GM06990 (cell line): ENCODE measurements around the gene MGST2.

ENCODE experiments used
- DNase-seq: peaks from one replicate; pipeline ENCODE4 v3.0.0-alpha.2; 2011; ENCODE audit not compliant: insufficient read length; ENCODE audit errors: extremely low read depth
- H3K27me3 ChIP-seq: replicated peaks from 2 replicates; pipeline ENCODE4 v1.6.0; 2011; ENCODE audit warnings: low read length; ENCODE audit not compliant: control insufficient read depth, insufficient read depth
- H3K36me3 ChIP-seq: 2 replicates; pipeline ENCODE4 v1.5.1; 2011; ENCODE audit warnings: low read length; ENCODE audit not compliant: control insufficient read depth, insufficient read depth
- H3K4me3 ChIP-seq: replicated peaks from 2 replicates; pipeline ENCODE4 v1.5.1; 2011; ENCODE audit warnings: low read depth, mild to moderate bottlenecking, control low read depth, low read length
- TF ChIP-seq, protein P1 (sequence below): IDR thresholded peaks from 2 replicates; pipeline ENCODE4 v1.5.1; 2011; ENCODE audit warnings: low read length, control low read depth, mild to moderate bottlenecking, inconsistent platforms; ENCODE audit not compliant: insufficient read depth, poor library complexity, severe bottlenecking

Gene MGST2

DNA sequence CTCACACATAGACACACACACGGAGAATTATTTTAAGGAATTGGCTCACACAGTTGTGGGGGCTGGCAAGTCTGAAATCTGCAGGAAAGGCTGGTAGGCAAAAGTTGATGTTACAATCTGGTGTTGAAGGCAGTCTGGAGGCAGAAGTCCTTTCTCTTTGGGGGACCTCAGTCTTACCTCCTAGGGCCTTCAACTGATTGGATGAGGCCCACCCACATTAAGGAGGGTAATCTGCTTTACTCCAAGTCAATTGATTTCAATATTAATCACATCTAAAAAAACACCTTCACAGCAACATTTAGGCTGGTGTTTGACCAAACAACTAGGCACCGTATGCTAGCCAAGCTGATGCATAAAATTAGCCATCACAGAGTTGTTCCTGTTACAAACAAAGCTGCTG is 10.7 kb downstream of the MGST2 start:
- Histone ChIP-seq H3K27me3 (no peaks in the 10 kb centered on the region), H3K36me3 (no peaks in the 10 kb centered on the region)
- TF ChIP-seq, protein P1, sequence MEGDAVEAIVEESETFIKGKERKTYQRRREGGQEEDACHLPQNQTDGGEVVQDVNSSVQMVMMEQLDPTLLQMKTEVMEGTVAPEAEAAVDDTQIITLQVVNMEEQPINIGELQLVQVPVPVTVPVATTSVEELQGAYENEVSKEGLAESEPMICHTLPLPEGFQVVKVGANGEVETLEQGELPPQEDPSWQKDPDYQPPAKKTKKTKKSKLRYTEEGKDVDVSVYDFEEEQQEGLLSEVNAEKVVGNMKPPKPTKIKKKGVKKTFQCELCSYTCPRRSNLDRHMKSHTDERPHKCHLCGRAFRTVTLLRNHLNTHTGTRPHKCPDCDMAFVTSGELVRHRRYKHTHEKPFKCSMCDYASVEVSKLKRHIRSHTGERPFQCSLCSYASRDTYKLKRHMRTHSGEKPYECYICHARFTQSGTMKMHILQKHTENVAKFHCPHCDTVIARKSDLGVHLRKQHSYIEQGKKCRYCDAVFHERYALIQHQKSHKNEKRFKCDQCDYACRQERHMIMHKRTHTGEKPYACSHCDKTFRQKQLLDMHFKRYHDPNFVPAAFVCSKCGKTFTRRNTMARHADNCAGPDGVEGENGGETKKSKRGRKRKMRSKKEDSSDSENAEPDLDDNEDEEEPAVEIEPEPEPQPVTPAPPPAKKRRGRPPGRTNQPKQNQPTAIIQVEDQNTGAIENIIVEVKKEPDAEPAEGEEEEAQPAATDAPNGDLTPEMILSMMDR: no peak

GRCh38 chr4:139676913-139677585 is 11.4 kb downstream of the MGST2 start:
- no peak overlapping the region for H3K4me3 ChIP-seq
- DNase-seq: no peak
- H3K36me3 ChIP-seq: no peaks in the 10 kb centered on the region
- TF ChIP-seq, protein P1: no peak
- no peaks in the 10 kb centered on the region for H3K27me3 ChIP-seq

More for the DNA sequence above, 10.7 kb downstream of the MGST2 start:
- no peak for DNase-seq
- H3K4me3 ChIP-seq: no peak overlapping the region

GRCh38 chr4:139682309-139682708 is 16.7 kb downstream of the MGST2 start:
- TF ChIP-seq, protein P1: no peak
- no peaks in the 10 kb centered on the region for H3K27me3 ChIP-seq
- DNase-seq: no peak
- H3K36me3 ChIP-seq: no peaks in the 10 kb centered on the region
- H3K4me3 ChIP-seq: no peak overlapping the region

GRCh38 chr4:139682741-139683151 is 17.1 kb downstream of the MGST2 start:
- no peaks in the 10 kb centered on the region for H3K36me3 ChIP-seq
- TF ChIP-seq, protein P1: no peak
- H3K27me3 ChIP-seq: no peaks in the 10 kb centered on the region
- DNase-seq: no peak
- H3K4me3 ChIP-seq: no peak overlapping the region

DNA sequence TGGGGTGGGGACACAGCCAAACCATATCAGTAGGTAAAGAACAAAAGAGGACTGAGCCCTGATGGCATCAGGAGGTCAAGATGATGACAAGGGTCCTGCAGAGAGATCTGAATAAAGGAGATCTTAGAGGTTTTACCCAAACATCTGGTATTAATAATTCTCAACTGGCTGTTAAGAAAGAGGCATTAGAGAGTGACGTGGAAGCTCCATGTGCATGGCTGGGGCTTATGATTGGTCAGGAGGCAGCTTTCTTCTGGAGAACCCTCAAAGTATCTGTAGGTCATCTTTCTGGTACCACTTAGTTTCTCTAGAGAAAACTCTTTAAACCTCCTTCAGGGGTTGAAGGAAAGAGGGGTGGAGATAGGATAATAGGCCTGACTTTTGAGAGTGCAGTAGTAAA is 18.7 kb downstream of the MGST2 start:
- H3K36me3 ChIP-seq: no peaks in the 10 kb centered on the region
- H3K27me3 ChIP-seq: no peaks in the 10 kb centered on the region
- no peak overlapping the region for H3K4me3 ChIP-seq
- TF ChIP-seq, protein P1: no peak
- no peak for DNase-seq

DNA sequence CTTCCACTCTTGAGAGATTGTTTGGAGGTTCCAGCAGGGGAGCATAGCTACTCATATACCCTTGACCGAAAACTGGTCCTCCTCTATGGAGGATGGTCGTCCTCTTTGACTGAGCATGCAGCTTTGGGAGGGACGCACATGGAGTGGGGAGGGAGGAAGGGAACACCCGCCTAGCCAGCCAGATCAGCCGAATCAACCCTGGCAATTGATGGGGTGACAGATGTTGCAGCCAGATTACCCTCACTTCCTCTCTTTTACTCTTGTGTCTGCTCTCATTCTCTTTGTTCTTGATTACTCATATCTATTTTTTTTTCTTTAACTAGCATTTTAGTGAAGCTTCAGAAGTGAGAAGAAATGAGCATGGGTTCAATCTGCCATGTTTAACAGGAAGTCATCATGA is 19.6 kb downstream of the MGST2 start:
- no peak for DNase-seq
- no peaks in the 10 kb centered on the region for H3K36me3 ChIP-seq
- H3K4me3 ChIP-seq: no peak overlapping the region
- H3K27me3 ChIP-seq: no peaks in the 10 kb centered on the region
- TF ChIP-seq, protein P1: no peak
